H9 (cell line): Measurements from ENCODE around the gene EPGN. TPM values are rescaled to one million over a fixed set of nuclear protein-coding genes. Genes with fewer than 3 reads are reported as not detected.
A peak's percentile ranks its signal among the peaks of the same experiment; 100 is the strongest.

Source experiments
- DNase-seq: peaks from one replicate; pipeline ENCODE4 v3.0.0-alpha.2; 2017
- H2AFZ ChIP-seq: one replicate; pipeline ENCODE4 v1.6.1; 2013; ENCODE audit warnings: mild to moderate bottlenecking, low read length, control low read depth, moderate library complexity
- H2AK5ac ChIP-seq: 2 replicates; pipeline ENCODE4 v1.6.1; 2013; ENCODE audit warnings: low read length, control low read depth, mixed read lengths; ENCODE audit not compliant: insufficient read length
- H2BK120ac ChIP-seq: one replicate; pipeline ENCODE4 v1.6.1; 2013; ENCODE audit warnings: low read depth, mild to moderate bottlenecking, low read length, control low read depth, inconsistent platforms; ENCODE audit not compliant: poor library complexity, severe bottlenecking
- H2BK12ac ChIP-seq: 2 replicates; pipeline ENCODE4 v1.6.1; 2013; ENCODE audit warnings: low read length, control low read depth, mixed read lengths, low read depth; ENCODE audit not compliant: insufficient read length
- H2BK15ac ChIP-seq: 2 replicates; pipeline ENCODE4 v1.6.1; 2013; ENCODE audit warnings: low read depth, low read length, control low read depth
- H2BK20ac ChIP-seq: one replicate; pipeline ENCODE4 v1.6.1; 2013; ENCODE audit warnings: low read depth, mild to moderate bottlenecking, low read length, control low read depth, inconsistent platforms; ENCODE audit not compliant: poor library complexity, severe bottlenecking
- H2BK5ac ChIP-seq: 2 replicates; pipeline ENCODE4 v1.6.1; 2013; ENCODE audit warnings: low read length, control low read depth, mixed read lengths; ENCODE audit not compliant: insufficient read length
- H3K14ac ChIP-seq: 2 replicates; pipeline ENCODE4 v1.6.1; 2013; ENCODE audit warnings: low read length, control low read depth; ENCODE audit not compliant: insufficient read depth
- H3K18ac ChIP-seq: 2 replicates; pipeline ENCODE4 v1.6.1; 2013; ENCODE audit warnings: low read depth, mild to moderate bottlenecking, mixed read lengths, low read length, control low read depth; ENCODE audit not compliant: insufficient read length
- H3K23ac ChIP-seq: 2 replicates; pipeline ENCODE4 v1.6.1; 2013; ENCODE audit warnings: low read length, control low read depth, mixed read lengths, low read depth; ENCODE audit not compliant: insufficient read length
- H3K23me2 ChIP-seq: 2 replicates; pipeline ENCODE4 v1.6.1; 2013; ENCODE audit warnings: low read depth, mild to moderate bottlenecking, mixed read lengths, low read length, control low read depth; ENCODE audit not compliant: insufficient read length, poor library complexity, severe bottlenecking
- H3K27ac ChIP-seq: 2 replicates; pipeline ENCODE4 v1.5.1; 2013; ENCODE audit warnings: low read length, control low read depth, mixed read lengths, low read depth; ENCODE audit not compliant: insufficient read length
- H3K27me3 ChIP-seq: 2 replicates; pipeline ENCODE4 v1.6.1; 2013; ENCODE audit warnings: low read length, control low read depth, inconsistent platforms; ENCODE audit not compliant: insufficient read depth
- H3K4ac ChIP-seq: 2 replicates; pipeline ENCODE4 v1.6.1; 2013; ENCODE audit warnings: low read depth, mild to moderate bottlenecking, control low read depth, inconsistent platforms, low read length, moderate library complexity
- H3K4me1 ChIP-seq: 2 replicates; pipeline ENCODE4 v1.6.1; 2013; ENCODE audit warnings: low read length, control low read depth, inconsistent platforms; ENCODE audit not compliant: insufficient read depth
- H3K4me2 ChIP-seq: 2 replicates; pipeline ENCODE4 v1.6.1; 2013; ENCODE audit warnings: low read length, control low read depth, mixed read lengths; ENCODE audit not compliant: insufficient read length, insufficient read depth
- H3K56ac ChIP-seq: 2 replicates; pipeline ENCODE4 v1.6.1; 2013; ENCODE audit warnings: low read depth, mild to moderate bottlenecking, mixed read lengths, low read length, control low read depth; ENCODE audit not compliant: insufficient read length
- H3K79me1 ChIP-seq: 2 replicates; pipeline ENCODE4 v1.6.1; 2013; ENCODE audit warnings: low read depth, mild to moderate bottlenecking, moderate library complexity, low read length, control low read depth, inconsistent platforms; ENCODE audit not compliant: insufficient read depth, poor library complexity, severe bottlenecking
- H3K79me2 ChIP-seq: 2 replicates; pipeline ENCODE4 v1.6.1; 2013; ENCODE audit warnings: low read length, control low read depth, inconsistent platforms; ENCODE audit not compliant: insufficient read depth
- H3K9ac ChIP-seq: 2 replicates; pipeline ENCODE4 v1.6.1; 2013; ENCODE audit warnings: low read length, control low read depth, mixed read lengths; ENCODE audit not compliant: insufficient read length; ENCODE audit errors: extremely low read depth
- H3K9me3 ChIP-seq: one replicate; pipeline ENCODE4 v1.6.1; 2013; ENCODE audit warnings: low read depth, low read length, inconsistent platforms; ENCODE audit not compliant: control insufficient read depth
- H3T11ph ChIP-seq: one replicate; pipeline ENCODE4 v1.6.1; 2013; ENCODE audit warnings: mild to moderate bottlenecking, low read length, control low read depth, inconsistent platforms
- H4K20me1 ChIP-seq: one replicate; pipeline ENCODE4 v1.6.1; 2013; ENCODE audit not compliant: control insufficient read depth, insufficient read length, insufficient read depth
- H4K5ac ChIP-seq: 2 replicates; pipeline ENCODE4 v1.6.1; 2013; ENCODE audit warnings: low read depth, mild to moderate bottlenecking, mixed read lengths, low read length, control low read depth; ENCODE audit not compliant: insufficient read length
- H4K8ac ChIP-seq: replicated peaks from 2 replicates; pipeline ENCODE4 v1.6.1; 2013; ENCODE audit warnings: low read length, control low read depth, mixed read lengths, low read depth; ENCODE audit not compliant: insufficient read length
- H4K91ac ChIP-seq: 2 replicates; pipeline ENCODE4 v1.6.1; 2013; ENCODE audit warnings: low read depth, mild to moderate bottlenecking, moderate library complexity, mixed read lengths, low read length, control low read depth; ENCODE audit not compliant: insufficient read length
- H3K27ac Mint-ChIP-seq, 3 experiments: 2 replicates in 2 of 3; 3 replicates in 1 of 3; pipeline ENCODE4 v1.8.0; 2020 to 2021; ENCODE audit warnings: mixed read lengths in 3 of 3, mild to moderate bottlenecking in 1 of 3, moderate library complexity in 1 of 3
- H3K27me3 Mint-ChIP-seq: 2 replicates; pipeline ENCODE4 v1.8.0; 2021; ENCODE audit warnings: low read depth, mild to moderate bottlenecking, moderate library complexity, mixed read lengths
- H3K36me3 Mint-ChIP-seq, 3 experiments: 2 replicates in 2 of 3; 3 replicates in 1 of 3; pipeline ENCODE4 v1.8.0; 2020 to 2021; ENCODE audit warnings: low read depth in 3 of 3, mixed read lengths in 3 of 3; ENCODE audit not compliant: insufficient read depth in 1 of 3
- H3K4me1 Mint-ChIP-seq, 2 experiments: 2 replicates each; pipeline ENCODE4 v1.8.0; 2020; ENCODE audit warnings: mixed read lengths in 2 of 2
- H3K4me3 Mint-ChIP-seq, 2 experiments: 2 replicates in 1 of 2; 3 replicates in 1 of 2; pipeline ENCODE4 v1.8.0; 2020 to 2021; ENCODE audit warnings: mild to moderate bottlenecking in 2 of 2, mixed read lengths in 2 of 2, moderate library complexity in 1 of 2
- H3K9me3 Mint-ChIP-seq, 2 experiments: 2 replicates in 1 of 2; 3 replicates in 1 of 2; pipeline ENCODE4 v1.8.0; 2020; ENCODE audit warnings: mild to moderate bottlenecking in 2 of 2, mixed read lengths in 2 of 2, moderate library complexity in 1 of 2
- CTCF ChIP-seq: fragments of 200-600 bp; sonication (generic); conservative IDR thresholded peaks from 3 replicates; pipeline ENCODE4 v1.8.0; 2021; ENCODE audit warnings: antibody characterized with exemption, mild to moderate bottlenecking
- WGBS: extraction: QIAGEN DNeasy Blood & Tissue Kit; methylation state at CpG from one replicate; pipeline ENCODE4 v1.1.7; 2013; ENCODE audit warnings: missing lambda C conversion rate, low lambda C conversion rate, mixed read lengths; ENCODE audit not compliant: insufficient read length; ENCODE audit errors: extremely low coverage; 5-methylcytosine and 5-hydroxymethylcytosine counted together
- total RNA-seq: library from RNA; stranded (reverse); gene quantifications from 2 replicates; pipeline ENCODE4 v1.2.1, GENCODE V29; 2021

The EPGN gene
- total RNA-seq, 1 experiment from 2014 or later: not detected

- Histone ChIP-seq H2AFZ (no peak overlapping the region), H3K18ac (no peak overlapping the region), H3K27ac (no peak overlapping the region), H3K14ac (no peak overlapping the region), H3K4me1 (no peaks in the 10 kb centered on the region), H2BK120ac (no peak overlapping the region), H2BK12ac (no peak overlapping the region), H3T11ph (no peak overlapping the region), H3K9me3 (no peaks in the 10 kb centered on the region), H3K23me2 (peaks cover 8% of the 10 kb centered on the region), H4K5ac (no peak overlapping the region), H4K20me1 (no peaks in the 10 kb centered on the region), H3K23ac (no peak overlapping the region), H4K8ac (no peak overlapping the region), H2BK5ac (no peak overlapping the region), H3K79me2 (no peaks in the 10 kb centered on the region), H3K79me1 (no peaks in the 10 kb centered on the region), H3K9ac (no peak overlapping the region), H3K56ac (no peak overlapping the region), H3K4me2 (peak overlapping the region; percentile 80), H3K4ac (no peak overlapping the region), H2AK5ac (no peak overlapping the region), H2BK15ac (no peak overlapping the region), H3K27me3 (0 out of 2 replicates have a peak, but pooled peaks cover 2% of the 10 kb centered on the region), H4K91ac (no peak overlapping the region), H2BK20ac (no peak overlapping the region)
- peaks cover 10 to 11% of the 10 kb centered on the region in 2 experiments for H3K4me1 Mint-ChIP-seq
- no peak overlapping the region for H3K27ac Mint-ChIP-seq
- no CpG with 5 or more reads among the region's 11 CpGs for WGBS
- no peak for TF ChIP-seq CTCF
- peaks cover 26% of the 10 kb centered on the region for H3K27me3 Mint-ChIP-seq
- no peaks in the 10 kb centered on the region for H3K9me3 Mint-ChIP-seq
- H3K36me3 Mint-ChIP-seq: no peaks in the 10 kb centered on the region
- peak; percentile 50 for DNase-seq
- peak overlapping the region; percentile 77 to 83 for H3K4me3 Mint-ChIP-seq
These were observed 57.5 kb downstream of the EPGN start for GRCh38 chr4:74365761-74366160.

Other genes with a start within 250 kb of the EPGN start
- 0.66 and 0.85 TPM in 2 replicates for gene CXCL2, start 209.3 kb upstream of the EPGN start, total RNA-seq
- 10.0 and 11.6 TPM in 2 replicates for gene MTHFD2L, start 150.4 kb upstream of the EPGN start, total RNA-seq
- gene EREG, start 56.7 kb downstream of the EPGN start, total RNA-seq: not detected in 2 replicates
- 0.24 and 0.28 TPM in 2 replicates for gene AREG, start 136.7 kb downstream of the EPGN start, total RNA-seq